GM15510 (cell line): ENCODE data around the gene NBEAL2.

ENCODE experiments used
- POLR2A ChIP-seq: IDR thresholded peaks from 3 replicates; pipeline ENCODE4 v1.6.1; 2011; ENCODE audit warnings: borderline replicate concordance; ENCODE audit not compliant: insufficient read length; ENCODE audit errors: extremely low read depth

The NBEAL2 gene

GRCh38 chr3:47012342-47013230 lies 33.1 kb downstream of the NBEAL2 start:
- no peak for TF ChIP-seq POLR2A

- TF ChIP-seq POLR2A: no peak
Observed at GRCh38 chr3:47013231-47013630, 33.8 kb downstream of the NBEAL2 start.

- TF ChIP-seq POLR2A: no peak
Observed at GRCh38 chr3:47014036-47014435, 34.6 kb downstream of the NBEAL2 start.

GRCh38 chr3:47015151-47015550 lies 35.7 kb downstream of the NBEAL2 start:
- no peak for TF ChIP-seq POLR2A

- no peak for TF ChIP-seq POLR2A
Observed at GRCh38 chr3:47016086-47016933, 36.8 kb downstream of the NBEAL2 start.

- TF ChIP-seq POLR2A: no peak
Observed at GRCh38 chr3:47016934-47017435, 37.5 kb downstream of the NBEAL2 start.

GRCh38 chr3:47017504-47018268 lies 38.2 kb downstream of the NBEAL2 start:
- TF ChIP-seq POLR2A: no peak

- no peak for TF ChIP-seq POLR2A
Observed at GRCh38 chr3:47018269-47018611, 38.8 kb downstream of the NBEAL2 start.

GRCh38 chr3:47019201-47019600 lies 39.7 kb downstream of the NBEAL2 start:
- TF ChIP-seq POLR2A: no peak

GRCh38 chr3:47020311-47020710 lies 40.8 kb downstream of the NBEAL2 start:
- no peak for TF ChIP-seq POLR2A

- TF ChIP-seq POLR2A: no peak
Observed at GRCh38 chr3:47022641-47023071, 43.2 kb downstream of the NBEAL2 start.

- no peak for TF ChIP-seq POLR2A
Observed at GRCh38 chr3:47024932-47025331, 45.5 kb downstream of the NBEAL2 start.

- no peak for TF ChIP-seq POLR2A
Observed at GRCh38 chr3:47028146-47028545, 48.7 kb downstream of the NBEAL2 start.

- TF ChIP-seq POLR2A: no peak
Observed at GRCh38 chr3:47028667-47029066, 49.2 kb downstream of the NBEAL2 start.

- TF ChIP-seq POLR2A: no peak
Observed at GRCh38 chr3:47034868-47035489, 55.5 kb downstream of the NBEAL2 start.

- TF ChIP-seq POLR2A: no peak
Observed at GRCh38 chr3:47035645-47036044, 56.2 kb downstream of the NBEAL2 start.
